ENCODE measurements around the gene ERMARD. TPM values are rescaled to one million over a fixed set of nuclear protein-coding genes. Genes with fewer than 3 reads are reported as not detected.

The ERMARD gene
- total RNA-seq, 4 donors from 2014 or later: 9.0 to 18.9 (median 11.2) TPM

GRCh38 chr6:169805242-169805838, 53.9 kb downstream of the ERMARD start:
- in situ Hi-C loops (cut with MboI; ENCODE audit: low sequenced_read_pairs in 4 of 4) (no loop called here), intact Hi-C loops (cut with DNase I; ENCODE audit: low total_unique reads) (no loop called here)
- TF ChIP-seq POLR2A (IDR thresholded peaks at IDR 0.05) (no peak), CTCF (IDR thresholded peaks at IDR 0.05 in 4 of 5, conservative IDR thresholded peaks at IDR 0.05 in 1 of 5) (no peak)
- H3K27ac ChIP-seq: no peak overlapping the region
- H3K4me1 ChIP-seq: no peaks in the 10 kb centered on the region
- H3K36me3 ChIP-seq: no peaks in the 10 kb centered on the region
- DNase-seq (no peak), ATAC-seq (no peak)
- H3K4me3 ChIP-seq: no peak overlapping the region
- no peaks in the 10 kb centered on the region for H3K9me3 ChIP-seq
- H3K27me3 ChIP-seq: peaks cover 0 to 12% (median 0%) of the 10 kb centered on the region in 3 donors

GRCh38 chr6:169806701-169807100, 55.3 kb downstream of the ERMARD start:
- no peak overlapping the region for H3K27ac ChIP-seq
- no peaks in the 10 kb centered on the region for H3K4me1 ChIP-seq
- no peaks in the 10 kb centered on the region for H3K36me3 ChIP-seq
- intact Hi-C loops (cut with DNase I; ENCODE audit: low total_unique reads) (no loop called here), in situ Hi-C loops (cut with MboI; ENCODE audit: low sequenced_read_pairs in 4 of 4) (no loop called here)
- ATAC-seq: no peak
- H3K9me3 ChIP-seq: no peaks in the 10 kb centered on the region
- peaks cover 0 to 12% (median 0%) of the 10 kb centered on the region in 3 donors for H3K27me3 ChIP-seq
- no peak for DNase-seq
- no peak overlapping the region for H3K4me3 ChIP-seq
- no peak for TF ChIP-seq CTCF (IDR thresholded peaks at IDR 0.05 in 4 of 5, conservative IDR thresholded peaks at IDR 0.05 in 1 of 5)
- no peak for TF ChIP-seq POLR2A (IDR thresholded peaks at IDR 0.05)

- H3K27me3 ChIP-seq: peaks cover 0 to 12% (median 0%) of the 10 kb centered on the region in 3 donors
- H3K27ac ChIP-seq: no peak overlapping the region
- intact Hi-C loops (cut with DNase I; ENCODE audit: low total_unique reads) (no loop called here), in situ Hi-C loops (cut with MboI; ENCODE audit: low sequenced_read_pairs in 4 of 4) (no loop called here)
- no peaks in the 10 kb centered on the region for H3K9me3 ChIP-seq
- H3K36me3 ChIP-seq: no peaks in the 10 kb centered on the region
- TF ChIP-seq POLR2A (IDR thresholded peaks at IDR 0.05) (no peak), CTCF (IDR thresholded peaks at IDR 0.05 in 4 of 5, conservative IDR thresholded peaks at IDR 0.05 in 1 of 5) (no peak)
- ATAC-seq (no peak), DNase-seq (no peak)
- no peak overlapping the region for H3K4me3 ChIP-seq
- H3K4me1 ChIP-seq: no peaks in the 10 kb centered on the region
These were observed 55.8 kb downstream of the ERMARD start for GRCh38 chr6:169807229-169807628.

GRCh38 chr6:169807699-169808607, 56.5 kb downstream of the ERMARD start:
- Histone ChIP-seq H3K4me1 (no peaks in the 10 kb centered on the region), H3K27ac (no peak overlapping the region), H3K27me3 (peaks cover 0 to 12% (median 0%) of the 10 kb centered on the region in 3 donors), H3K9me3 (no peaks in the 10 kb centered on the region), H3K4me3 (no peak overlapping the region), H3K36me3 (no peaks in the 10 kb centered on the region)
- DNase-seq: no peak
- intact Hi-C loops (cut with DNase I; ENCODE audit: low total_unique reads): no loop called here
- no peak for ATAC-seq
- in situ Hi-C loops (cut with MboI; ENCODE audit: low sequenced_read_pairs in 4 of 4): no loop called here
- TF ChIP-seq CTCF (IDR thresholded peaks at IDR 0.05 in 4 of 5, conservative IDR thresholded peaks at IDR 0.05 in 1 of 5): no peak
- no peak for TF ChIP-seq POLR2A (IDR thresholded peaks at IDR 0.05)

Data from gastrocnemius medialis (tissue), 4 donors.